Vagina (tissue), 2 donors: ENCODE data around the gene TMEM171.

Source experiments
- CTCF ChIP-seq, 3 experiments: fragments of 450-650 bp in 2 of 3; fragments of 200-600 bp in 1 of 3; sonication (generic) in 1 of 3; IDR thresholded peaks; one replicate each; pipeline ENCODE4 v1.5.1; 2017 to 2019; ENCODE audit warnings: antibody characterized with exemption in 3 of 3, mild to moderate bottlenecking in 2 of 3, moderate library complexity in 2 of 3
- POLR2AphosphoS5 ChIP-seq, 2 donors: sonication (generic); formaldehyde crosslinking; IDR thresholded peaks; one replicate each; pipeline ENCODE4 v1.9.0; 2017; ENCODE audit warnings: antibody characterized with exemption in 2 of 2, mild to moderate bottlenecking in 2 of 2, low read depth in 1 of 2; ENCODE audit not compliant: insufficient read depth in 1 of 2

DNA sequence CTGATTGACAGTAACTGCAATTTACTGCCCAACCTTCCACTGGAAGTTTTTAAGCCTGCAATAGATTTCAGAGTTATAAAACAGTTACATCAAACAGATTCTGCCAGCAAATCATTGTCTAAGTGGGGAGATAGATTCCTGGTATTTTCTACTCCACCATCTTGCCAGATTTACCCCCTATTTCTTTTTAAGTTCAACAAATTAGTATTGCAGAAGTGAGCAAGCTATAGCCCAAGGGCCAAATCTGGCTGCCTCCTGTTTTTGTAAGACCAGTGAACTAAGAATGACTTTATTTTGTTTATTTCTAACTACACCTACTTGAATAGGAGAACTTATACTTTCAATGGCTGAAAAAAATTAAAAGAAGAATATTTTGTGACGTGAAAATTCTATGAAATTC, 8.8 kb upstream of the TMEM171 start:
- TF ChIP-seq CTCF (IDR thresholded peaks at IDR 0.05) (no peak), POLR2AphosphoS5 (IDR thresholded peaks at IDR 0.05; ENCODE audit: insufficient read depth in 1 of 2, low read depth in 1 of 2) (no peak)
